Nephron (organoid): ENCODE data around the gene MTSS2.
A peak's percentile ranks its signal among the peaks of the same experiment; 100 is the strongest.
"Not testable (repeated sequence)": the region's sequence is repeated elsewhere in the genome, so short reads cannot be mapped to it uniquely, and the experiment has no call there.

Experiments used
- H3K27ac Mint-ChIP-seq, 3 experiments: 2 replicates each; pipeline ENCODE4 v1.8.0; 2020; ENCODE audit warnings: mixed read lengths in 3 of 3, mild to moderate bottlenecking in 2 of 3, moderate library complexity in 1 of 3
- H3K27me3 Mint-ChIP-seq: 2 replicates; pipeline ENCODE4 v1.8.0; 2021; ENCODE audit warnings: low read depth, mild to moderate bottlenecking, moderate library complexity, mixed read lengths
- H3K36me3 Mint-ChIP-seq: 2 replicates; pipeline ENCODE4 v1.8.0; 2020; ENCODE audit warnings: low read depth, mixed read lengths
- H3K4me1 Mint-ChIP-seq: 2 replicates; pipeline ENCODE4 v1.8.0; 2020; ENCODE audit warnings: mixed read lengths
- H3K4me3 Mint-ChIP-seq, 3 experiments: 2 replicates each; pipeline ENCODE4 v1.8.0; 2020; ENCODE audit warnings: mild to moderate bottlenecking in 3 of 3, mixed read lengths in 3 of 3, moderate library complexity in 2 of 3
- H3K9me3 Mint-ChIP-seq: 2 replicates; pipeline ENCODE4 v1.8.0; 2020; ENCODE audit warnings: mixed read lengths
- CTCF ChIP-seq, 3 experiments: fragments of 200-600 bp; sonication (generic); IDR thresholded peaks; one replicate each; pipeline ENCODE4 v1.5.0; 2021; ENCODE audit warnings: antibody characterized with exemption in 3 of 3; ENCODE audit not compliant: unreplicated experiment in 3 of 3

MTSS2 gene

GRCh38 chr16:70678121-70678897, 7.5 kb downstream of the MTSS2 start:
- peaks cover 35% of the 10 kb centered on the region for H3K36me3 Mint-ChIP-seq
- H3K27ac Mint-ChIP-seq: peak overlapping the region in 1 of 3 experiments; percentile 66
- peak overlapping the region in 1 of 3 experiments; percentile 66 for H3K4me3 Mint-ChIP-seq
- no peaks in the 10 kb centered on the region for H3K27me3 Mint-ChIP-seq
- TF ChIP-seq CTCF (IDR thresholded peaks at IDR 0.05; ENCODE audit: unreplicated experiment in 3 of 3): no peak
- H3K9me3 Mint-ChIP-seq: no peaks in the 10 kb centered on the region
- peaks cover 28% of the 10 kb centered on the region for H3K4me1 Mint-ChIP-seq

- H3K36me3 Mint-ChIP-seq: peaks cover 39% of the 10 kb centered on the region
- no peak for TF ChIP-seq CTCF (IDR thresholded peaks at IDR 0.05; ENCODE audit: unreplicated experiment in 3 of 3)
- no peak overlapping the region for H3K27ac Mint-ChIP-seq
- no peaks in the 10 kb centered on the region for H3K9me3 Mint-ChIP-seq
- H3K27me3 Mint-ChIP-seq: no peaks in the 10 kb centered on the region
- peaks cover 31% of the 10 kb centered on the region for H3K4me1 Mint-ChIP-seq
- no peak overlapping the region for H3K4me3 Mint-ChIP-seq
These were observed 8.2 kb downstream of the MTSS2 start for GRCh38 chr16:70677499-70678120.

GRCh38 chr16:70676675-70677498, 9.0 kb downstream of the MTSS2 start:
- H3K27me3 Mint-ChIP-seq: no peaks in the 10 kb centered on the region
- H3K4me1 Mint-ChIP-seq: peaks cover 27% of the 10 kb centered on the region
- H3K4me3 Mint-ChIP-seq: no peak overlapping the region
- H3K9me3 Mint-ChIP-seq: no peaks in the 10 kb centered on the region
- no peak overlapping the region for H3K27ac Mint-ChIP-seq
- peaks cover 45% of the 10 kb centered on the region for H3K36me3 Mint-ChIP-seq
- TF ChIP-seq CTCF (IDR thresholded peaks at IDR 0.05; ENCODE audit: unreplicated experiment in 3 of 3): no peak

GRCh38 chr16:70675851-70676513, 9.9 kb downstream of the MTSS2 start:
- Mint-ChIP-seq H3K9me3 (no peaks in the 10 kb centered on the region), H3K27me3 (no peaks in the 10 kb centered on the region), H3K4me1 (peaks cover 27% of the 10 kb centered on the region), H3K36me3 (peaks cover 55% of the 10 kb centered on the region), H3K27ac (no peak overlapping the region), H3K4me3 (no peak overlapping the region)
- no peak for TF ChIP-seq CTCF (IDR thresholded peaks at IDR 0.05; ENCODE audit: unreplicated experiment in 3 of 3)

GRCh38 chr16:70674221-70675014, 11.4 kb downstream of the MTSS2 start:
- H3K36me3 Mint-ChIP-seq: peaks cover 70% of the 10 kb centered on the region
- no peak for TF ChIP-seq CTCF (IDR thresholded peaks at IDR 0.05; ENCODE audit: unreplicated experiment in 3 of 3)
- peaks cover 27% of the 10 kb centered on the region for H3K4me1 Mint-ChIP-seq
- H3K27ac Mint-ChIP-seq: peak overlapping the region in 1 of 3 experiments; percentile 3
- peaks cover 5% of the 10 kb centered on the region for H3K9me3 Mint-ChIP-seq
- H3K27me3 Mint-ChIP-seq: no peaks in the 10 kb centered on the region
- H3K4me3 Mint-ChIP-seq: no peak overlapping the region

GRCh38 chr16:70670938-70671337, 14.9 kb downstream of the MTSS2 start:
- Mint-ChIP-seq H3K4me1 (peaks cover 17% of the 10 kb centered on the region), H3K36me3 (peaks cover 92% of the 10 kb centered on the region), H3K9me3 (peaks cover 15% of the 10 kb centered on the region)
- not testable (repeated sequence) for H3K27me3 Mint-ChIP-seq, H3K4me3 Mint-ChIP-seq, H3K27ac Mint-ChIP-seq
